GM23338 (cell line): Measurements from ENCODE around the gene NAPB. TPM values are rescaled to one million over a fixed set of nuclear protein-coding genes. Genes with fewer than 3 reads are reported as not detected.
A peak's percentile ranks its signal among the peaks of the same experiment; 100 is the strongest.

Source experiments
- ATAC-seq: fragments of 200-7000 bp; cut with Tn5 transposase; 3 replicates; pipeline ENCODE4 v1.9.1; 2020
- DNase-seq: peaks from one replicate; pipeline ENCODE4 v3.0.0-alpha.2; 2015; ENCODE audit warnings: low spot score
- H2AFZ ChIP-seq: fragments of 200-600 bp; sonication (generic); 2 replicates; pipeline ENCODE4 v1.8.0; 2016; ENCODE audit warnings: antibody characterized with exemption, mild to moderate bottlenecking, moderate library complexity
- H3F3A ChIP-seq: fragments of 200-600 bp; sonication (generic); replicated peaks from 2 replicates; pipeline ENCODE4 v1.8.0; 2017; ENCODE audit warnings: antibody characterized with exemption, mixed run types, low read depth
- H3K27ac ChIP-seq: fragments of 200-600 bp; sonication (generic); 2 replicates; pipeline ENCODE4 v1.6.1; 2016; ENCODE audit warnings: low read depth
- H3K27me3 ChIP-seq: fragments of 200-600 bp; sonication (generic); 2 replicates; pipeline ENCODE4 v1.8.0; 2016; ENCODE audit warnings: mild to moderate bottlenecking, mixed run types, moderate library complexity; ENCODE audit not compliant: insufficient read depth
- H3K36me3 ChIP-seq: fragments of 200-600 bp; sonication (generic); 2 replicates; pipeline ENCODE4 v1.8.0; 2016; ENCODE audit warnings: mild to moderate bottlenecking; ENCODE audit not compliant: insufficient read depth
- H3K4me1 ChIP-seq: fragments of 200-600 bp; sonication (generic); 2 replicates; pipeline ENCODE4 v1.8.0; 2016; ENCODE audit warnings: mild to moderate bottlenecking, moderate library complexity; ENCODE audit not compliant: insufficient read depth
- H3K4me2 ChIP-seq: fragments of 200-600 bp; sonication (generic); 2 replicates; pipeline ENCODE4 v1.7.1; 2017; ENCODE audit warnings: mixed run types
- H3K4me3 ChIP-seq: fragments of 200-600 bp; sonication (generic); 2 replicates; pipeline ENCODE4 v1.6.1; 2016; ENCODE audit warnings: mixed run types
- H3K79me2 ChIP-seq: fragments of 200-600 bp; sonication (generic); replicated peaks from 2 replicates; pipeline ENCODE4 v1.8.0; 2017; ENCODE audit warnings: mild to moderate bottlenecking; ENCODE audit not compliant: insufficient read depth
- H3K9me2 ChIP-seq: fragments of 200-600 bp; sonication (generic); 2 replicates; pipeline ENCODE4 v1.8.0; 2017; ENCODE audit not compliant: insufficient read depth
- H4K20me1 ChIP-seq: fragments of 200-600 bp; sonication (generic); replicated peaks from 2 replicates; pipeline ENCODE4 v1.8.0; 2017; ENCODE audit warnings: mild to moderate bottlenecking; ENCODE audit not compliant: insufficient read depth
- H3K27ac Mint-ChIP-seq: 2 replicates; pipeline ENCODE4 v1.8.0; 2020; ENCODE audit warnings: inconsistent platforms, mild to moderate bottlenecking, moderate library complexity, mixed read lengths
- H3K27me3 Mint-ChIP-seq: 3 replicates; pipeline ENCODE4 v1.8.0; 2022; ENCODE audit warnings: low read depth, mild to moderate bottlenecking, moderate library complexity, mixed read lengths, inconsistent platforms; ENCODE audit not compliant: insufficient read depth, poor library complexity
- H3K36me3 Mint-ChIP-seq: 3 replicates; pipeline ENCODE4 v1.8.0; 2021; ENCODE audit warnings: low read depth, mild to moderate bottlenecking, inconsistent platforms, moderate library complexity, mixed read lengths
- H3K4me1 Mint-ChIP-seq: 3 replicates; pipeline ENCODE4 v1.8.0; 2020; ENCODE audit warnings: mild to moderate bottlenecking, inconsistent platforms, mixed read lengths
- H3K4me3 Mint-ChIP-seq: 3 replicates; pipeline ENCODE4 v1.8.0; 2021; ENCODE audit warnings: moderate library complexity, mild to moderate bottlenecking, inconsistent platforms, mixed read lengths
- H3K9me3 Mint-ChIP-seq: 3 replicates; pipeline ENCODE4 v1.8.0; 2020; ENCODE audit warnings: moderate library complexity, mild to moderate bottlenecking, inconsistent platforms, mixed read lengths
- CREB1 ChIP-seq: fragments of 250-450 bp; sonication (Bioruptor Pico); IDR thresholded peaks from 2 replicates; pipeline ENCODE4 v1.5.0; 2020; ENCODE audit warnings: low read depth, mild to moderate bottlenecking, moderate library complexity
- EZH2 ChIP-seq: fragments of 200-600 bp; sonication (generic); IDR thresholded peaks from one replicate; pipeline ENCODE4 v1.8.0; 2017; ENCODE audit warnings: antibody characterized with exemption, mild to moderate bottlenecking, low read depth; ENCODE audit not compliant: unreplicated experiment
- EZH2phosphoT487 ChIP-seq: fragments of 200-600 bp; sonication (generic); IDR thresholded peaks from one replicate; pipeline ENCODE4 v1.8.1; 2018; ENCODE audit warnings: antibody characterized with exemption; ENCODE audit not compliant: unreplicated experiment
- JUNB ChIP-seq: IDR thresholded peaks from one replicate; pipeline ENCODE4 v1.6.1; 2016; ENCODE audit warnings: antibody characterized with exemption; ENCODE audit not compliant: unreplicated experiment
- NANOG ChIP-seq: IDR thresholded peaks from 2 replicates; pipeline ENCODE4 v1.6.1; 2016; ENCODE audit warnings: antibody characterized with exemption, borderline replicate concordance
- POLR2AphosphoS5 ChIP-seq: IDR thresholded peaks from 2 replicates; pipeline ENCODE4 v1.6.1; 2016; ENCODE audit warnings: antibody characterized with exemption, low read depth
- STAT1 ChIP-seq: IDR thresholded peaks from one replicate; pipeline ENCODE4 v1.6.1; 2016; ENCODE audit warnings: antibody characterized with exemption; ENCODE audit not compliant: unreplicated experiment
- ZNF114 ChIP-seq: fragments of 250-450 bp; sonication (Bioruptor Pico); IDR thresholded peaks from 2 replicates; pipeline ENCODE4 v1.5.0; 2020; ENCODE audit warnings: mild to moderate bottlenecking, moderate library complexity
- ZNF331 ChIP-seq: fragments of 250-450 bp; sonication (Bioruptor Pico); IDR thresholded peaks from 2 replicates; pipeline ENCODE4 v1.5.0; 2020; ENCODE audit warnings: low read depth, mild to moderate bottlenecking, moderate library complexity
- polyA plus RNA-seq: library from polyadenylated mRNA; unstranded; fragments of >200 nt; fragmentation: Nextera tagmentation; extraction: Ambion mirVana; gene quantifications from 2 replicates; pipeline ENCODE4 v1.2.1, GENCODE V29; 2016
- total RNA-seq: library from RNA; depleted of rRNA; stranded (reverse); fragments of >200 nt; shearing (Covaris generic); gene quantifications from 2 replicates; pipeline ENCODE4 v1.2.3, GENCODE V29; 2014
- TF ChIP-seq, protein P1 (sequence below): IDR thresholded peaks from one replicate; pipeline ENCODE4 v1.6.1; 2018; ENCODE audit warnings: antibody characterized with exemption; ENCODE audit not compliant: unreplicated experiment
- TF ChIP-seq, protein P2 (sequence below): IDR thresholded peaks from 2 replicates; pipeline ENCODE4 v1.6.1; 2016; ENCODE audit warnings: antibody characterized with exemption
- TF ChIP-seq, protein P3 (sequence below), 2 experiments: fragments of 200-600 bp in 1 of 2; sonication (generic) in 1 of 2; conservative IDR thresholded peaks; 2 replicates each; pipeline versions ENCODE4 v1.5.1 to v1.6.1; 2016 to 2017; ENCODE audit warnings: antibody characterized with exemption in 2 of 2, low read depth in 2 of 2, mild to moderate bottlenecking in 2 of 2, moderate library complexity in 1 of 2

Gene NAPB
- total and polyA plus RNA-seq, 2 experiments from 2014 or later: 7.3 to 18.1 TPM

DNA sequence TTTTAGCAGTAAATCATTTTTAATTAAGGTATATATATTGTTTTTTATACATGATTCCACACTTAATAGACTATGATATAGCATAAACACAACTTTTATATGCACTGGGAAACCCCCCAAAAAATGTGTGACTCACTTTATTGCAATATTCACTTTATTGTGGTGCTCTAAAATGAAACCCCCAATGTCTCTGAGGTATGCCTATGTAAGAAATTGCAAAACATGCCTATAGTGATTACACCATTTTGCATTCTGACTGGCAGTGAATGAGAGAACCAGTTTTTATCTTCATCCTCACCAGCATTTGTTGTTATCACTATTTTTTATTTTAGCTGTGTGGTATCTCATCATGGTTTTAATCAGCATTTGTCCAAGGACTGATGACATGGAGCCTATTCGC lies 39.9 kb upstream of the NAPB start (continued):
- TF ChIP-seq, protein P1, sequence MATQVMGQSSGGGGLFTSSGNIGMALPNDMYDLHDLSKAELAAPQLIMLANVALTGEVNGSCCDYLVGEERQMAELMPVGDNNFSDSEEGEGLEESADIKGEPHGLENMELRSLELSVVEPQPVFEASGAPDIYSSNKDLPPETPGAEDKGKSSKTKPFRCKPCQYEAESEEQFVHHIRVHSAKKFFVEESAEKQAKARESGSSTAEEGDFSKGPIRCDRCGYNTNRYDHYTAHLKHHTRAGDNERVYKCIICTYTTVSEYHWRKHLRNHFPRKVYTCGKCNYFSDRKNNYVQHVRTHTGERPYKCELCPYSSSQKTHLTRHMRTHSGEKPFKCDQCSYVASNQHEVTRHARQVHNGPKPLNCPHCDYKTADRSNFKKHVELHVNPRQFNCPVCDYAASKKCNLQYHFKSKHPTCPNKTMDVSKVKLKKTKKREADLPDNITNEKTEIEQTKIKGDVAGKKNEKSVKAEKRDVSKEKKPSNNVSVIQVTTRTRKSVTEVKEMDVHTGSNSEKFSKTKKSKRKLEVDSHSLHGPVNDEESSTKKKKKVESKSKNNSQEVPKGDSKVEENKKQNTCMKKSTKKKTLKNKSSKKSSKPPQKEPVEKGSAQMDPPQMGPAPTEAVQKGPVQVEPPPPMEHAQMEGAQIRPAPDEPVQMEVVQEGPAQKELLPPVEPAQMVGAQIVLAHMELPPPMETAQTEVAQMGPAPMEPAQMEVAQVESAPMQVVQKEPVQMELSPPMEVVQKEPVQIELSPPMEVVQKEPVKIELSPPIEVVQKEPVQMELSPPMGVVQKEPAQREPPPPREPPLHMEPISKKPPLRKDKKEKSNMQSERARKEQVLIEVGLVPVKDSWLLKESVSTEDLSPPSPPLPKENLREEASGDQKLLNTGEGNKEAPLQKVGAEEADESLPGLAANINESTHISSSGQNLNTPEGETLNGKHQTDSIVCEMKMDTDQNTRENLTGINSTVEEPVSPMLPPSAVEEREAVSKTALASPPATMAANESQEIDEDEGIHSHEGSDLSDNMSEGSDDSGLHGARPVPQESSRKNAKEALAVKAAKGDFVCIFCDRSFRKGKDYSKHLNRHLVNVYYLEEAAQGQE: no peak
- no peak for TF ChIP-seq NANOG
- TF ChIP-seq JUNB: no peak

DNA sequence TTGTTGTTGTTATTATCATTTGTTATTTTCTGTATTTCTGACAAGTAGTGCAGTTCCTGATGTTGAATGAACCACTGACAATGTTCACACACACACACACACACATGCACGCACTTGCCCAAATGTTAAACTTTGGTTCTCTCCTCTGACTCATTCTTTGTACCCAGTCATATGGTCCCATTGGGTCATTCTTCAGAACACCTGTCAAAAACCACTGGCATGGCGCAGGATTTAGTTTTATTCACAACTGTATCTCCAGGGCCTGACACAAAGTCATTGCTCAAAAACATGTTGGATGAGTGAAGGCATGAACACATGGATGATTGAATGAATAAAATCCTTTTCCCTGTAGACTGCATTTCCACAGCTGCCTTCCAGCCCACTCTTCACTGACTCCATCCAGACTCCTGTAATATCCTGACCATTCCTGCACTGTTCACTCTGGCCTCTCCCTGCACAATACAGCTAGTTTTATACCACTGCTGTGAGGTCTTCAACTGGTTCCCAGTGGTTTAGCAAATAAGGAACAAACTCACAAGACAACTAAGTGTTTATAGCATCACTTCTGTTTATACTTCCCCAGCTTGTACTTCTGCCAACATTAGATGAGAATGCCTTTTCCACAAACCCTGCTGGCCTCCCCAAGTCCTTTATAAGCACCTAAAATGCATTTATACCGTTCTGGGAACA lies 38.3 kb upstream of the NAPB start:
- H3K79me2 ChIP-seq: no peaks in the 10 kb centered on the region
- ATAC-seq: no peak
- TF ChIP-seq JUNB (no peak), CREB1 (CRISPR knock-in tag) (no peak), ZNF114 (CRISPR knock-in tag) (no peak), NANOG (no peak), POLR2AphosphoS5 (no peak), EZH2phosphoT487 (no peak), ZNF331 (CRISPR knock-in tag) (no peak), STAT1 (no peak), EZH2 (no peak)
- TF ChIP-seq, protein P2, sequence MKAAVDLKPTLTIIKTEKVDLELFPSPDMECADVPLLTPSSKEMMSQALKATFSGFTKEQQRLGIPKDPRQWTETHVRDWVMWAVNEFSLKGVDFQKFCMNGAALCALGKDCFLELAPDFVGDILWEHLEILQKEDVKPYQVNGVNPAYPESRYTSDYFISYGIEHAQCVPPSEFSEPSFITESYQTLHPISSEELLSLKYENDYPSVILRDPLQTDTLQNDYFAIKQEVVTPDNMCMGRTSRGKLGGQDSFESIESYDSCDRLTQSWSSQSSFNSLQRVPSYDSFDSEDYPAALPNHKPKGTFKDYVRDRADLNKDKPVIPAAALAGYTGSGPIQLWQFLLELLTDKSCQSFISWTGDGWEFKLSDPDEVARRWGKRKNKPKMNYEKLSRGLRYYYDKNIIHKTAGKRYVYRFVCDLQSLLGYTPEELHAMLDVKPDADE: no peak
- TF ChIP-seq, protein P3, sequence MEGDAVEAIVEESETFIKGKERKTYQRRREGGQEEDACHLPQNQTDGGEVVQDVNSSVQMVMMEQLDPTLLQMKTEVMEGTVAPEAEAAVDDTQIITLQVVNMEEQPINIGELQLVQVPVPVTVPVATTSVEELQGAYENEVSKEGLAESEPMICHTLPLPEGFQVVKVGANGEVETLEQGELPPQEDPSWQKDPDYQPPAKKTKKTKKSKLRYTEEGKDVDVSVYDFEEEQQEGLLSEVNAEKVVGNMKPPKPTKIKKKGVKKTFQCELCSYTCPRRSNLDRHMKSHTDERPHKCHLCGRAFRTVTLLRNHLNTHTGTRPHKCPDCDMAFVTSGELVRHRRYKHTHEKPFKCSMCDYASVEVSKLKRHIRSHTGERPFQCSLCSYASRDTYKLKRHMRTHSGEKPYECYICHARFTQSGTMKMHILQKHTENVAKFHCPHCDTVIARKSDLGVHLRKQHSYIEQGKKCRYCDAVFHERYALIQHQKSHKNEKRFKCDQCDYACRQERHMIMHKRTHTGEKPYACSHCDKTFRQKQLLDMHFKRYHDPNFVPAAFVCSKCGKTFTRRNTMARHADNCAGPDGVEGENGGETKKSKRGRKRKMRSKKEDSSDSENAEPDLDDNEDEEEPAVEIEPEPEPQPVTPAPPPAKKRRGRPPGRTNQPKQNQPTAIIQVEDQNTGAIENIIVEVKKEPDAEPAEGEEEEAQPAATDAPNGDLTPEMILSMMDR (conservative IDR thresholded peaks at IDR 0.05; ENCODE audit: low read depth in 2 of 2): no peak
- TF ChIP-seq, protein P1: no peak

More for the DNA sequence above, 38.3 kb upstream of the NAPB start:
- DNase-seq: no peak
- no peaks in the 10 kb centered on the region for H3F3A ChIP-seq
- Mint-ChIP-seq H3K27ac (no peak overlapping the region), H3K27me3 (peaks cover 6% of the 10 kb centered on the region), H3K4me1 (peaks cover 15% of the 10 kb centered on the region), H3K9me3 (peaks cover 29% of the 10 kb centered on the region), H3K36me3 (peaks cover 12% of the 10 kb centered on the region), H3K4me3 (no peak overlapping the region)
- H3K36me3 ChIP-seq: peaks cover 16% of the 10 kb centered on the region; the same call in 1 of the 2 replicates
- peak overlapping the region; percentile 85; the same call in 1 of the 2 replicates for H2AFZ ChIP-seq
- H3K9me2 ChIP-seq: peaks cover 15% of the 10 kb centered on the region
- no peak overlapping the region for H3K4me3 ChIP-seq
- no peak overlapping the region for H3K4me2 ChIP-seq
- H3K27ac ChIP-seq: no peak overlapping the region
- no peaks in the 10 kb centered on the region for H3K27me3 ChIP-seq
- peaks cover 13% of the 10 kb centered on the region for H3K4me1 ChIP-seq
- H4K20me1 ChIP-seq: no peaks in the 10 kb centered on the region
